ENCODE measurements around the gene HS3ST4. TPM values are rescaled to one million over a fixed set of nuclear protein-coding genes. Genes with fewer than 3 reads are reported as not detected.

HS3ST4 gene
- total RNA-seq, 2 experiments from 2014 or later, result not detected

GRCh38 chr16:25922438-25922837, 230.7 kb downstream of the HS3ST4 start:
- Mint-ChIP-seq H3K27me3 (ENCODE audit: low read depth) (peaks cover 2% of the 10 kb centered on the region), H3K9me3 (ENCODE audit: insufficient read depth) (no peaks in the 10 kb centered on the region), H3K27ac (no peak overlapping the region), H3K4me1 (ENCODE audit: low read depth) (no peaks in the 10 kb centered on the region), H3K36me3 (ENCODE audit: low read depth) (no peaks in the 10 kb centered on the region), H3K4me3 (no peak overlapping the region)
- DNase-seq (no peak), ATAC-seq (no peak)
- POLR2A ChIA-PET, result no interaction called here
- CTCF ChIA-PET, result no interaction called here

- no peak overlapping the region for H3K27ac Mint-ChIP-seq
Measured at GRCh38 chr16:25925421-25925820, 233.7 kb downstream of the HS3ST4 start.

GRCh38 chr16:25931473-25932035, 239.8 kb downstream of the HS3ST4 start:
- no peaks in the 10 kb centered on the region for H3K27me3 Mint-ChIP-seq (ENCODE audit: low read depth)
- H3K4me3 Mint-ChIP-seq, result no peak overlapping the region
- ChIA-PET CTCF (no interaction called here), POLR2A (no interaction called here)
- no peak overlapping the region for H3K27ac Mint-ChIP-seq
- ATAC-seq (no peak), DNase-seq (no peak)
- no peaks in the 10 kb centered on the region for H3K4me1 Mint-ChIP-seq (ENCODE audit: low read depth)
- peaks cover 4% of the 10 kb centered on the region for H3K9me3 Mint-ChIP-seq (ENCODE audit: insufficient read depth)
- H3K36me3 Mint-ChIP-seq (ENCODE audit: low read depth), result no peaks in the 10 kb centered on the region

More at GRCh38 chr16:25925421-25925820, 233.7 kb downstream of the HS3ST4 start:
- H3K4me1 Mint-ChIP-seq (ENCODE audit: low read depth), result no peaks in the 10 kb centered on the region
- peaks cover 1% of the 10 kb centered on the region for H3K9me3 Mint-ChIP-seq (ENCODE audit: insufficient read depth)
- DNase-seq (no peak), ATAC-seq (no peak)
- no peaks in the 10 kb centered on the region for H3K36me3 Mint-ChIP-seq (ENCODE audit: low read depth)
- peaks cover 2% of the 10 kb centered on the region for H3K27me3 Mint-ChIP-seq (ENCODE audit: low read depth)
- POLR2A ChIA-PET, result no interaction called here
- CTCF ChIA-PET, result no interaction called here
- no peak overlapping the region for H3K4me3 Mint-ChIP-seq

- Mint-ChIP-seq H3K9me3 (ENCODE audit: insufficient read depth) (peaks cover 7% of the 10 kb centered on the region), H3K4me3 (no peak overlapping the region)
Measured at GRCh38 chr16:25941800-25942499, 250.2 kb downstream of the HS3ST4 start.

GRCh38 chr16:25950586-25951281, 259.0 kb downstream of the HS3ST4 start:
- POLR2A ChIA-PET, result no interaction called here
- no peak overlapping the region for H3K27ac Mint-ChIP-seq
- no peak for ATAC-seq

More at GRCh38 chr16:25941800-25942499, 250.2 kb downstream of the HS3ST4 start:
- Mint-ChIP-seq H3K27me3 (ENCODE audit: low read depth) (no peaks in the 10 kb centered on the region), H3K36me3 (ENCODE audit: low read depth) (no peaks in the 10 kb centered on the region), H3K4me1 (ENCODE audit: low read depth) (no peaks in the 10 kb centered on the region), H3K27ac (no peak overlapping the region)
- ChIA-PET CTCF (no interaction called here), POLR2A (no interaction called here)
- ATAC-seq, result no peak
- DNase-seq, result no peak

GRCh38 chr16:25951999-25952398, 260.2 kb downstream of the HS3ST4 start:
- POLR2A ChIA-PET, result no interaction called here
- no peak overlapping the region for H3K4me3 Mint-ChIP-seq
- H3K27me3 Mint-ChIP-seq (ENCODE audit: low read depth), result no peaks in the 10 kb centered on the region
- no peak overlapping the region for H3K27ac Mint-ChIP-seq
- DNase-seq, result no peak
- ATAC-seq, result no peak
- H3K36me3 Mint-ChIP-seq (ENCODE audit: low read depth), result no peaks in the 10 kb centered on the region
- CTCF ChIA-PET, result no interaction called here
- no peaks in the 10 kb centered on the region for H3K4me1 Mint-ChIP-seq (ENCODE audit: low read depth)
- H3K9me3 Mint-ChIP-seq (ENCODE audit: insufficient read depth), result no peaks in the 10 kb centered on the region

More at GRCh38 chr16:25950586-25951281, 259.0 kb downstream of the HS3ST4 start:
- Mint-ChIP-seq H3K27me3 (ENCODE audit: low read depth) (no peaks in the 10 kb centered on the region), H3K4me1 (ENCODE audit: low read depth) (no peaks in the 10 kb centered on the region), H3K36me3 (ENCODE audit: low read depth) (no peaks in the 10 kb centered on the region), H3K4me3 (no peak overlapping the region), H3K9me3 (ENCODE audit: insufficient read depth) (no peaks in the 10 kb centered on the region)
- CTCF ChIA-PET, result no interaction called here
- no peak for DNase-seq

- no peak overlapping the region for H3K4me3 Mint-ChIP-seq
- H3K4me1 Mint-ChIP-seq (ENCODE audit: low read depth), result no peaks in the 10 kb centered on the region
- POLR2A ChIA-PET, result no interaction called here
- DNase-seq (no peak), ATAC-seq (no peak)
- CTCF ChIA-PET, result no interaction called here
- no peaks in the 10 kb centered on the region for H3K36me3 Mint-ChIP-seq (ENCODE audit: low read depth)
- no peaks in the 10 kb centered on the region for H3K27me3 Mint-ChIP-seq (ENCODE audit: low read depth)
- no peaks in the 10 kb centered on the region for H3K9me3 Mint-ChIP-seq (ENCODE audit: insufficient read depth)
- H3K27ac Mint-ChIP-seq, result no peak overlapping the region
Measured at GRCh38 chr16:25952983-25953382, 261.2 kb downstream of the HS3ST4 start.

- H3K27me3 Mint-ChIP-seq (ENCODE audit: low read depth), result no peaks in the 10 kb centered on the region
- H3K9me3 Mint-ChIP-seq (ENCODE audit: insufficient read depth), result no peaks in the 10 kb centered on the region
- H3K4me1 Mint-ChIP-seq (ENCODE audit: low read depth), result no peaks in the 10 kb centered on the region
- ChIA-PET CTCF (no interaction called here), POLR2A (no interaction called here)
- H3K36me3 Mint-ChIP-seq (ENCODE audit: low read depth), result no peaks in the 10 kb centered on the region
- DNase-seq, result no peak
- H3K27ac Mint-ChIP-seq, result no peak overlapping the region
- H3K4me3 Mint-ChIP-seq, result no peak overlapping the region
- ATAC-seq, result no peak
Measured at GRCh38 chr16:25957707-25958106, 265.9 kb downstream of the HS3ST4 start.

GRCh38 chr16:25959221-25959620, 267.5 kb downstream of the HS3ST4 start:
- ChIA-PET CTCF (no interaction called here), POLR2A (no interaction called here)
- no peak for ATAC-seq
- Mint-ChIP-seq H3K27me3 (ENCODE audit: low read depth) (no peaks in the 10 kb centered on the region), H3K4me3 (no peak overlapping the region), H3K27ac (no peak overlapping the region), H3K9me3 (ENCODE audit: insufficient read depth) (no peaks in the 10 kb centered on the region), H3K4me1 (ENCODE audit: low read depth) (no peaks in the 10 kb centered on the region), H3K36me3 (ENCODE audit: low read depth) (no peaks in the 10 kb centered on the region)
- no peak for DNase-seq

GRCh38 chr16:25966172-25967097, 274.7 kb downstream of the HS3ST4 start:
- H3K27me3 Mint-ChIP-seq (ENCODE audit: low read depth), result no peaks in the 10 kb centered on the region
- ATAC-seq (no peak), DNase-seq (peak; percentile 24)
- ChIA-PET CTCF (no interaction called here), POLR2A (no interaction called here)
- H3K27ac Mint-ChIP-seq, result no peak overlapping the region
- peaks cover 7% of the 10 kb centered on the region for H3K4me1 Mint-ChIP-seq (ENCODE audit: low read depth)
- no peaks in the 10 kb centered on the region for H3K36me3 Mint-ChIP-seq (ENCODE audit: low read depth)
- H3K9me3 Mint-ChIP-seq (ENCODE audit: insufficient read depth), result no peaks in the 10 kb centered on the region
- no peak overlapping the region for H3K4me3 Mint-ChIP-seq

- ATAC-seq (no peak), DNase-seq (no peak)
- ChIA-PET POLR2A (no interaction called here), CTCF (no interaction called here)
- no peaks in the 10 kb centered on the region for H3K9me3 Mint-ChIP-seq (ENCODE audit: insufficient read depth)
- H3K36me3 Mint-ChIP-seq (ENCODE audit: low read depth), result no peaks in the 10 kb centered on the region
- H3K27me3 Mint-ChIP-seq (ENCODE audit: low read depth), result peaks cover 3% of the 10 kb centered on the region
- no peak overlapping the region for H3K27ac Mint-ChIP-seq
- H3K4me1 Mint-ChIP-seq (ENCODE audit: low read depth), result no peaks in the 10 kb centered on the region
- no peak overlapping the region for H3K4me3 Mint-ChIP-seq
Measured at GRCh38 chr16:25977121-25977520, 285.4 kb downstream of the HS3ST4 start.

- DNase-seq (no peak), ATAC-seq (no peak)
- Mint-ChIP-seq H3K27me3 (ENCODE audit: low read depth) (peaks cover 3% of the 10 kb centered on the region), H3K27ac (no peak overlapping the region), H3K4me1 (ENCODE audit: low read depth) (no peaks in the 10 kb centered on the region), H3K4me3 (no peak overlapping the region), H3K36me3 (ENCODE audit: low read depth) (no peaks in the 10 kb centered on the region), H3K9me3 (ENCODE audit: insufficient read depth) (no peaks in the 10 kb centered on the region)
- POLR2A ChIA-PET, result no interaction called here
- CTCF ChIA-PET, result no interaction called here
Measured at GRCh38 chr16:25978218-25978617, 286.5 kb downstream of the HS3ST4 start.

All from activated CD8-positive, alpha-beta T cell treated with anti-CD3 and anti-CD28 coated beads, Interleukin-2, amount 10 ng/mL, durations not matched to agents 7 days and 5 days (primary cell).